Measurements from ENCODE around the gene TNFAIP3. TPM values are rescaled to one million over a fixed set of nuclear protein-coding genes. Genes with fewer than 3 reads are reported as not detected.

TNFAIP3 gene
- total RNA-seq, 2 experiments from 2014 or later, result 3,816 to 3,885 TPM

- ChIA-PET POLR2A (no interaction called here), CTCF (interaction anchor here (1.6 kb wide), 1 partner anchor 10 kb away, joined by 8 read pairs; no protein-coding TSS in a partner anchor)
- H3K9me3 Mint-ChIP-seq, result no peaks in the 10 kb centered on the region
- DNase-seq (no peak), ATAC-seq (ENCODE audit: poor library complexity) (no peak)
- no peaks in the 10 kb centered on the region for H3K36me3 Mint-ChIP-seq (ENCODE audit: low read depth)
- no peaks in the 10 kb centered on the region for H3K9me3 ChIP-seq (ENCODE audit: control insufficient read depth in 1 of 2, insufficient read depth in 1 of 2, low read length in 2 of 2)
- TF ChIP-seq CTCF (IDR thresholded peaks at IDR 0.05), result no peak
- intact Hi-C loops (cut with DNase I, micrococcal nuclease), result no loop called here
- H3K27ac Mint-ChIP-seq, result no peak overlapping the region
- no peak overlapping the region for H3K27ac ChIP-seq (ENCODE audit: low read depth in 1 of 2, low read length in 2 of 2)
- no peaks in the 10 kb centered on the region for H3K36me3 ChIP-seq (ENCODE audit: insufficient read depth, low read length)
- no peak overlapping the region for H3K4me3 ChIP-seq (ENCODE audit: low read length)
- H3K27me3 Mint-ChIP-seq, result no peaks in the 10 kb centered on the region
- H3K4me3 Mint-ChIP-seq, result no peak overlapping the region
- H3K4me1 ChIP-seq (ENCODE audit: insufficient read depth, low read length), result peaks cover 9% of the 10 kb centered on the region
- H3K27me3 ChIP-seq (ENCODE audit: control insufficient read depth in 1 of 2, insufficient read depth in 2 of 2, low read length in 2 of 2), result no peaks in the 10 kb centered on the region
- peaks cover 20% of the 10 kb centered on the region for H3K4me1 Mint-ChIP-seq (ENCODE audit: low read depth)
These were observed 34.4 kb downstream of the TNFAIP3 start for GRCh38 chr6:137901454-137901853.

DNA sequence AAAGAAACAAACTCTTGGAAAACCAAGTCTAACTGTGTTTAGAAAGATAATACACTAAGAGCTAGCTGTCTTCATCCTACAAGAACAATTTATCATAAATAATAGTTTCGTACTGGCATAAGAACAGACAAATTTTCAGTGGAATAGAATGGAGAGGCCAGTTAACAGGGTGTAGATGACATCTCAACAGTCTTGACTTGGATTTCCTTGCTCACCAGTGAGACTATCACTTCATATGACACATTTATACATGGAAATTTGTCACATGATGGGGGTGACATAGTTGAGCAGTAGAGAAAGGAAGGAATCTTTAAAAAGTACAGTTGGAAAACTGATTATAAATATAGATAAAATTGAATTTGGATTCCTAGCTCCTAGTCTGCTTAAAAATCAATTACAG lies 35.6 kb downstream of the TNFAIP3 start:
- no peaks in the 10 kb centered on the region for H3K36me3 ChIP-seq (ENCODE audit: insufficient read depth, low read length)
- DNase-seq (no peak), ATAC-seq (ENCODE audit: poor library complexity) (no peak)
- CTCF ChIA-PET, result interaction anchor here (1.6 kb wide), 1 partner anchor 9 kb away, joined by 8 read pairs; no protein-coding TSS in a partner anchor
- peaks cover 22% of the 10 kb centered on the region for H3K4me1 Mint-ChIP-seq (ENCODE audit: low read depth)
- no peaks in the 10 kb centered on the region for H3K27me3 ChIP-seq (ENCODE audit: control insufficient read depth in 1 of 2, insufficient read depth in 2 of 2, low read length in 2 of 2)
- peaks cover 9% of the 10 kb centered on the region for H3K4me1 ChIP-seq (ENCODE audit: insufficient read depth, low read length)
- no peak overlapping the region for H3K27ac Mint-ChIP-seq
- no peak for TF ChIP-seq CTCF (IDR thresholded peaks at IDR 0.05)
- no peaks in the 10 kb centered on the region for H3K9me3 ChIP-seq (ENCODE audit: control insufficient read depth in 1 of 2, insufficient read depth in 1 of 2, low read length in 2 of 2)
- H3K4me3 ChIP-seq (ENCODE audit: low read length), result no peak overlapping the region
- intact Hi-C loops (cut with DNase I, micrococcal nuclease), result no loop called here
- H3K9me3 Mint-ChIP-seq, result no peaks in the 10 kb centered on the region
- POLR2A ChIA-PET, result interaction anchor here (1.2 kb wide), 1 partner anchor 187 kb away, joined by 3 read pairs; no protein-coding TSS in a partner anchor
- no peaks in the 10 kb centered on the region for H3K36me3 Mint-ChIP-seq (ENCODE audit: low read depth)
- no peak overlapping the region for H3K4me3 Mint-ChIP-seq
- H3K27me3 Mint-ChIP-seq, result no peaks in the 10 kb centered on the region
- H3K27ac ChIP-seq (ENCODE audit: low read depth in 1 of 2, low read length in 2 of 2), result no peak overlapping the region

DNA sequence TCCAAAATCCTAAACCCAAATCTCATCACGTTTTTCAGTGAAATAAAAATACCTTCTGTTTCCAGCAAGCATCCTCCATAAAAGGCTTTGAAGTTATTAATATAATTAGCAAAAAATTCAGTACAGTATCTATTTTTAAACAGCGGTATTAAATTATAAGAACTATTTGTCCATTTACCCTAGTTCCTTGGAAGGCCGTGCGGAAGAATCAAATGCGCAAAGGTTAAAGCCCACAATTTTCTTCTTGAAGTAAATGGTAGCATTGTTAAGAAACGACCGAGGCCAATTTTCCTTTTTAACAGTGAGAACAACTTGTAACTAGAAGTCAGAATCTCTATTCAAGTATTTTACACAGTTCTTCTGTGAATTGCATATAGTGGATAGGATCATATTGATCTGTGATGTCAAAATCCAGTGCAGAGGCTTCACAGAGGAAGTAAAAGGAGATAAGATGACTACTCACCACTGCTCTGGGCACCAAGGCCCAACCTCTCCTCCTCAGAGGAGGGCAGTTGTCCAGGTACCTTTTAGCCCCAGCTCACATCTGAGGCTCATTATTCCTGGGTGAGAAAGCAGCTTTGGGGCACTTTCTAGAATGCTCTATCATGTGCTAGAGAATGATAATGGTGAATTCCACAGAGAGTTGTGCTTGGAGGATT lies 36.3 kb downstream of the TNFAIP3 start:
- H3K27ac ChIP-seq (ENCODE audit: low read depth in 1 of 2, low read length in 2 of 2), result no peak overlapping the region
- no peaks in the 10 kb centered on the region for H3K27me3 Mint-ChIP-seq
- no peaks in the 10 kb centered on the region for H3K9me3 ChIP-seq (ENCODE audit: control insufficient read depth in 1 of 2, insufficient read depth in 1 of 2, low read length in 2 of 2)
- intact Hi-C loops (cut with DNase I, micrococcal nuclease), result no loop called here
- no peak for DNase-seq
- H3K9me3 Mint-ChIP-seq, result no peaks in the 10 kb centered on the region
- peaks cover 23% of the 10 kb centered on the region for H3K4me1 Mint-ChIP-seq (ENCODE audit: low read depth)
- ATAC-seq (ENCODE audit: poor library complexity), result no peak
- no peaks in the 10 kb centered on the region for H3K36me3 ChIP-seq (ENCODE audit: insufficient read depth, low read length)
- no peaks in the 10 kb centered on the region for H3K27me3 ChIP-seq (ENCODE audit: control insufficient read depth in 1 of 2, insufficient read depth in 2 of 2, low read length in 2 of 2)
- no peaks in the 10 kb centered on the region for H3K36me3 Mint-ChIP-seq (ENCODE audit: low read depth)
- ChIA-PET CTCF (no interaction called here), POLR2A (no interaction called here)
- no peak for TF ChIP-seq CTCF (IDR thresholded peaks at IDR 0.05)
- H3K4me1 ChIP-seq (ENCODE audit: insufficient read depth, low read length), result peaks cover 9% of the 10 kb centered on the region
- no peak overlapping the region for H3K4me3 Mint-ChIP-seq
- no peak overlapping the region for H3K27ac Mint-ChIP-seq
- no peak overlapping the region for H3K4me3 ChIP-seq (ENCODE audit: low read length)

Data from CD4-positive, alpha-beta T cell (primary cell).